DOHH2 (cell line): ENCODE data around the gene UBE2L5.

Experiments used
- EZH2phosphoT487 ChIP-seq: fragments of 200-600 bp; sonication (generic); IDR thresholded peaks from 2 replicates; pipeline ENCODE4 v1.6.1; 2017; ENCODE audit warnings: borderline replicate concordance, mild to moderate bottlenecking, antibody characterized with exemption, low read length, moderate library complexity, mixed read lengths
- TF ChIP-seq, protein P1 (sequence below): fragments of 200-600 bp; sonication (generic); IDR thresholded peaks from one replicate; pipeline ENCODE4 v1.5.1; 2014; ENCODE audit warnings: antibody characterized with exemption, mild to moderate bottlenecking, low read depth, low read length; ENCODE audit not compliant: poor library complexity, severe bottlenecking

DNA sequence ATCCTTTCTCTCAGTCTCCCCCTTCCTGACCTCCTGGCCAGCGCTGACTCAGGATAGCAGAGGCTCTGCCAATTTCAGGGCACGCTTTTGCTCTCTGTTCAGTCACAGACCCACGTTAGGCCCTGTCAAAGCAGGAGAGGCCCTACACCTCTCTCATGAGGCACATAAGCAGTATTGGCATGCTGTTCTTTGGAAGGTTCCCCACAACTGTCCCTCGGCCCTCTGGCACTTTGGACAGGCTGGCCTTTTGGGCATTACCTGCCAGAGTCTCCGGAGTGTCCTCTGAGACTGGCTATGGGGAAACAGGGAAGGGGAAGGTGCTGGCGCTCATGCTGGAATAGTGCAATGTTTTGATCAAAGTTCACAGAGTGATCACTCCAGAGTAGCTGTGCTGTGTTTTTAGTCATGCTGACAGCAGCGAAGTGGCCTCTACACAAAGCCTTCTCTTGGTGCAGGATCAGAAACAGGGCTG is 23.7 kb upstream of the UBE2L5 start:
- TF ChIP-seq, protein P1, sequence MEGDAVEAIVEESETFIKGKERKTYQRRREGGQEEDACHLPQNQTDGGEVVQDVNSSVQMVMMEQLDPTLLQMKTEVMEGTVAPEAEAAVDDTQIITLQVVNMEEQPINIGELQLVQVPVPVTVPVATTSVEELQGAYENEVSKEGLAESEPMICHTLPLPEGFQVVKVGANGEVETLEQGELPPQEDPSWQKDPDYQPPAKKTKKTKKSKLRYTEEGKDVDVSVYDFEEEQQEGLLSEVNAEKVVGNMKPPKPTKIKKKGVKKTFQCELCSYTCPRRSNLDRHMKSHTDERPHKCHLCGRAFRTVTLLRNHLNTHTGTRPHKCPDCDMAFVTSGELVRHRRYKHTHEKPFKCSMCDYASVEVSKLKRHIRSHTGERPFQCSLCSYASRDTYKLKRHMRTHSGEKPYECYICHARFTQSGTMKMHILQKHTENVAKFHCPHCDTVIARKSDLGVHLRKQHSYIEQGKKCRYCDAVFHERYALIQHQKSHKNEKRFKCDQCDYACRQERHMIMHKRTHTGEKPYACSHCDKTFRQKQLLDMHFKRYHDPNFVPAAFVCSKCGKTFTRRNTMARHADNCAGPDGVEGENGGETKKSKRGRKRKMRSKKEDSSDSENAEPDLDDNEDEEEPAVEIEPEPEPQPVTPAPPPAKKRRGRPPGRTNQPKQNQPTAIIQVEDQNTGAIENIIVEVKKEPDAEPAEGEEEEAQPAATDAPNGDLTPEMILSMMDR: no peak
- TF ChIP-seq EZH2phosphoT487: no peak
